ENCODE measurements around the gene AQP9.

AQP9 gene
- long read RNA-seq: 0 reads

GRCh38 chr15:58138106-58138505, at the start of gene AQP9:
AQP9 (plus strand) TSS chr15:58138381; CDS start chr15:58138566, 185 bp downstream.
- Histone ChIP-seq H3K27me3 (ENCODE audit: insufficient read depth, poor library complexity, severe bottlenecking) (no peaks in the 10 kb centered on the region), H3K4me3 (replicated peaks; ENCODE audit: insufficient read depth, low read length) (peak within 1 kb of the TSS; percentile 10), H3K27ac (replicated peaks) (peak within 1 kb of the TSS; percentile 72)
- DNase-seq (ENCODE audit: low read depth in 1 of 2, low spot score in 1 of 2): peak in 1 of 2 experiments; percentile 38
- no peak for TF ChIP-seq GABPA (IDR thresholded peaks at IDR 0.05; ENCODE audit: low read depth)
- no peak for TF ChIP-seq POLR2AphosphoS5 (IDR thresholded peaks at IDR 0.05; ENCODE audit: low read depth)
- no peak for TF ChIP-seq CTCF (IDR thresholded peaks at IDR 0.05; ENCODE audit: insufficient read depth, low read length)
- no peak for TF ChIP-seq REST (IDR thresholded peaks at IDR 0.05; ENCODE audit: insufficient replicate concordance, low read depth)
- no peak for TF ChIP-seq SPI1 (IDR thresholded peaks at IDR 0.05; ENCODE audit: borderline replicate concordance, low read depth)

- DNase-seq (ENCODE audit: low read depth in 1 of 2, low spot score in 1 of 2): no peak
- TF ChIP-seq REST (IDR thresholded peaks at IDR 0.05; ENCODE audit: insufficient replicate concordance, low read depth) (no peak), CTCF (IDR thresholded peaks at IDR 0.05; ENCODE audit: insufficient read depth, low read length) (no peak), SPI1 (IDR thresholded peaks at IDR 0.05; ENCODE audit: borderline replicate concordance, low read depth) (no peak), POLR2AphosphoS5 (IDR thresholded peaks at IDR 0.05; ENCODE audit: low read depth) (no peak), GABPA (IDR thresholded peaks at IDR 0.05; ENCODE audit: low read depth) (no peak)
- no peaks in the 10 kb centered on the region for H3K27me3 ChIP-seq (ENCODE audit: insufficient read depth, poor library complexity, severe bottlenecking)
Observed at GRCh38 chr15:58095415-58095814, 42.8 kb upstream of the AQP9 start.

GRCh38 chr15:58096529-58097084, 41.6 kb upstream of the AQP9 start:
- TF ChIP-seq POLR2AphosphoS5 (IDR thresholded peaks at IDR 0.05; ENCODE audit: low read depth) (no peak), REST (IDR thresholded peaks at IDR 0.05; ENCODE audit: insufficient replicate concordance, low read depth) (no peak), CTCF (IDR thresholded peaks at IDR 0.05; ENCODE audit: insufficient read depth, low read length) (no peak), GABPA (IDR thresholded peaks at IDR 0.05; ENCODE audit: low read depth) (no peak), SPI1 (IDR thresholded peaks at IDR 0.05; ENCODE audit: borderline replicate concordance, low read depth) (no peak)
- Histone ChIP-seq H3K27me3 (ENCODE audit: insufficient read depth, poor library complexity, severe bottlenecking) (no peaks in the 10 kb centered on the region), H3K4me3 (replicated peaks; ENCODE audit: insufficient read depth, low read length) (no peak overlapping the region), H3K27ac (replicated peaks) (no peak overlapping the region)
- no peak for DNase-seq (ENCODE audit: low read depth in 1 of 2, low spot score in 1 of 2)

More at GRCh38 chr15:58095415-58095814, 42.8 kb upstream of the AQP9 start:
- no peak overlapping the region for H3K4me3 ChIP-seq (replicated peaks; ENCODE audit: insufficient read depth, low read length)
- no peak overlapping the region for H3K27ac ChIP-seq (replicated peaks)
